GM23338 (cell line): Measurements from ENCODE around the gene DNASE1. TPM values are rescaled to one million over a fixed set of nuclear protein-coding genes. Genes with fewer than 3 reads are reported as not detected.

Source experiments
- ATAC-seq: fragments of 200-7000 bp; cut with Tn5 transposase; 3 replicates; pipeline ENCODE4 v1.9.1; 2020
- DNase-seq: peaks from one replicate; pipeline ENCODE4 v3.0.0-alpha.2; 2015; ENCODE audit warnings: low spot score
- H2AFZ ChIP-seq: fragments of 200-600 bp; sonication (generic); 2 replicates; pipeline ENCODE4 v1.8.0; 2016; ENCODE audit warnings: antibody characterized with exemption, mild to moderate bottlenecking, moderate library complexity
- H3F3A ChIP-seq: fragments of 200-600 bp; sonication (generic); replicated peaks from 2 replicates; pipeline ENCODE4 v1.8.0; 2017; ENCODE audit warnings: antibody characterized with exemption, mixed run types, low read depth
- H3K27ac ChIP-seq: fragments of 200-600 bp; sonication (generic); 2 replicates; pipeline ENCODE4 v1.6.1; 2016; ENCODE audit warnings: low read depth
- H3K27me3 ChIP-seq: fragments of 200-600 bp; sonication (generic); 2 replicates; pipeline ENCODE4 v1.8.0; 2016; ENCODE audit warnings: mild to moderate bottlenecking, mixed run types, moderate library complexity; ENCODE audit not compliant: insufficient read depth
- H3K36me3 ChIP-seq: fragments of 200-600 bp; sonication (generic); 2 replicates; pipeline ENCODE4 v1.8.0; 2016; ENCODE audit warnings: mild to moderate bottlenecking; ENCODE audit not compliant: insufficient read depth
- H3K4me1 ChIP-seq: fragments of 200-600 bp; sonication (generic); 2 replicates; pipeline ENCODE4 v1.8.0; 2016; ENCODE audit warnings: mild to moderate bottlenecking, moderate library complexity; ENCODE audit not compliant: insufficient read depth
- H3K4me2 ChIP-seq: fragments of 200-600 bp; sonication (generic); 2 replicates; pipeline ENCODE4 v1.7.1; 2017; ENCODE audit warnings: mixed run types
- H3K4me3 ChIP-seq: fragments of 200-600 bp; sonication (generic); 2 replicates; pipeline ENCODE4 v1.6.1; 2016; ENCODE audit warnings: mixed run types
- H3K79me2 ChIP-seq: fragments of 200-600 bp; sonication (generic); replicated peaks from 2 replicates; pipeline ENCODE4 v1.8.0; 2017; ENCODE audit warnings: mild to moderate bottlenecking; ENCODE audit not compliant: insufficient read depth
- H3K9me2 ChIP-seq: fragments of 200-600 bp; sonication (generic); 2 replicates; pipeline ENCODE4 v1.8.0; 2017; ENCODE audit not compliant: insufficient read depth
- H4K20me1 ChIP-seq: fragments of 200-600 bp; sonication (generic); replicated peaks from 2 replicates; pipeline ENCODE4 v1.8.0; 2017; ENCODE audit warnings: mild to moderate bottlenecking; ENCODE audit not compliant: insufficient read depth
- H3K27ac Mint-ChIP-seq: 2 replicates; pipeline ENCODE4 v1.8.0; 2020; ENCODE audit warnings: inconsistent platforms, mild to moderate bottlenecking, moderate library complexity, mixed read lengths
- H3K27me3 Mint-ChIP-seq: 3 replicates; pipeline ENCODE4 v1.8.0; 2022; ENCODE audit warnings: low read depth, mild to moderate bottlenecking, moderate library complexity, mixed read lengths, inconsistent platforms; ENCODE audit not compliant: insufficient read depth, poor library complexity
- H3K36me3 Mint-ChIP-seq: 3 replicates; pipeline ENCODE4 v1.8.0; 2021; ENCODE audit warnings: low read depth, mild to moderate bottlenecking, inconsistent platforms, moderate library complexity, mixed read lengths
- H3K4me1 Mint-ChIP-seq: 3 replicates; pipeline ENCODE4 v1.8.0; 2020; ENCODE audit warnings: mild to moderate bottlenecking, inconsistent platforms, mixed read lengths
- H3K4me3 Mint-ChIP-seq: 3 replicates; pipeline ENCODE4 v1.8.0; 2021; ENCODE audit warnings: moderate library complexity, mild to moderate bottlenecking, inconsistent platforms, mixed read lengths
- H3K9me3 Mint-ChIP-seq: 3 replicates; pipeline ENCODE4 v1.8.0; 2020; ENCODE audit warnings: moderate library complexity, mild to moderate bottlenecking, inconsistent platforms, mixed read lengths
- EZH2phosphoT487 ChIP-seq: fragments of 200-600 bp; sonication (generic); IDR thresholded peaks from one replicate; pipeline ENCODE4 v1.8.1; 2018; ENCODE audit warnings: antibody characterized with exemption; ENCODE audit not compliant: unreplicated experiment
- JUNB ChIP-seq: IDR thresholded peaks from one replicate; pipeline ENCODE4 v1.6.1; 2016; ENCODE audit warnings: antibody characterized with exemption; ENCODE audit not compliant: unreplicated experiment
- NANOG ChIP-seq: IDR thresholded peaks from 2 replicates; pipeline ENCODE4 v1.6.1; 2016; ENCODE audit warnings: antibody characterized with exemption, borderline replicate concordance
- STAT1 ChIP-seq: IDR thresholded peaks from one replicate; pipeline ENCODE4 v1.6.1; 2016; ENCODE audit warnings: antibody characterized with exemption; ENCODE audit not compliant: unreplicated experiment
- polyA plus RNA-seq: library from polyadenylated mRNA; unstranded; fragments of >200 nt; fragmentation: Nextera tagmentation; extraction: Ambion mirVana; gene quantifications from 2 replicates; pipeline ENCODE4 v1.2.1, GENCODE V29; 2016
- total RNA-seq: library from RNA; depleted of rRNA; stranded (reverse); fragments of >200 nt; shearing (Covaris generic); gene quantifications from 2 replicates; pipeline ENCODE4 v1.2.3, GENCODE V29; 2014
- TF ChIP-seq, protein P1 (sequence below): IDR thresholded peaks from 2 replicates; pipeline ENCODE4 v1.6.1; 2016; ENCODE audit warnings: antibody characterized with exemption
- TF ChIP-seq, protein P2 (sequence below): fragments of 250-450 bp; sonication (Bioruptor Pico); IDR thresholded peaks from 2 replicates; pipeline ENCODE4 v1.5.0; 2020; ENCODE audit warnings: mild to moderate bottlenecking, moderate library complexity

The DNASE1 gene
- total and polyA plus RNA-seq, 2 experiments from 2014 or later, result 7.9 to 23.0 TPM

DNA sequence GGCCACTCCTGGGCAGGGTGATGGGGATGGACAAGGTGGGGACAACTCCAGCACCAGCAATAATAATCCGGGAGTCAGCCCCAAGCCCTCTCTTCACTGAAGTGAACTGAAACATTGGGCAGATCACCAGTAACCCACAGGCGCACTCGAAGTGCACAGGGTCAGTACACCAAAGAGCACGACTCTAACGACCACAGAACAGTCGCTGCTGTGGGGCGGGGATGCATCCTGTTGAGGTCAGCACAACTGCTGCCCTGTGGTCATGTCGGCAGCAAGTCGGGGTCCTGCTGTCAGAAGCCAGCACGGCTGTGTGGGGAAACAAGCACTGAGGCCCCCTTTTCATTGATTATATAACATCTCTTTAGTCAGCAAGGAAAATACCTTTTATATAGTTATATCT lies 14.6 kb downstream of the DNASE1 start:
- Histone ChIP-seq H3K9me2 (no peaks in the 10 kb centered on the region), H3K36me3 (peaks cover 10% of the 10 kb centered on the region), H3K79me2 (no peaks in the 10 kb centered on the region), H3K4me3 (no peak overlapping the region), H4K20me1 (no peaks in the 10 kb centered on the region; the same call in none of the 2 replicates), H3K27me3 (no peaks in the 10 kb centered on the region), H3K4me2 (no peak overlapping the region), H2AFZ (no peak overlapping the region), H3K27ac (no peak overlapping the region), H3K4me1 (no peaks in the 10 kb centered on the region), H3F3A (0 out of 2 replicates have a peak, but pooled peaks cover 2% of the 10 kb centered on the region)
- ATAC-seq (no peak), DNase-seq (no peak)
- Mint-ChIP-seq H3K27me3 (peaks cover 12% of the 10 kb centered on the region), H3K9me3 (no peaks in the 10 kb centered on the region), H3K36me3 (peaks cover 79% of the 10 kb centered on the region), H3K4me3 (no peak overlapping the region), H3K27ac (no peak overlapping the region), H3K4me1 (no peaks in the 10 kb centered on the region)
- TF ChIP-seq EZH2phosphoT487 (no peak), STAT1 (no peak), JUNB (no peak), NANOG (no peak)
- TF ChIP-seq, protein P1, sequence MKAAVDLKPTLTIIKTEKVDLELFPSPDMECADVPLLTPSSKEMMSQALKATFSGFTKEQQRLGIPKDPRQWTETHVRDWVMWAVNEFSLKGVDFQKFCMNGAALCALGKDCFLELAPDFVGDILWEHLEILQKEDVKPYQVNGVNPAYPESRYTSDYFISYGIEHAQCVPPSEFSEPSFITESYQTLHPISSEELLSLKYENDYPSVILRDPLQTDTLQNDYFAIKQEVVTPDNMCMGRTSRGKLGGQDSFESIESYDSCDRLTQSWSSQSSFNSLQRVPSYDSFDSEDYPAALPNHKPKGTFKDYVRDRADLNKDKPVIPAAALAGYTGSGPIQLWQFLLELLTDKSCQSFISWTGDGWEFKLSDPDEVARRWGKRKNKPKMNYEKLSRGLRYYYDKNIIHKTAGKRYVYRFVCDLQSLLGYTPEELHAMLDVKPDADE, result no peak
- TF ChIP-seq, protein P2, sequence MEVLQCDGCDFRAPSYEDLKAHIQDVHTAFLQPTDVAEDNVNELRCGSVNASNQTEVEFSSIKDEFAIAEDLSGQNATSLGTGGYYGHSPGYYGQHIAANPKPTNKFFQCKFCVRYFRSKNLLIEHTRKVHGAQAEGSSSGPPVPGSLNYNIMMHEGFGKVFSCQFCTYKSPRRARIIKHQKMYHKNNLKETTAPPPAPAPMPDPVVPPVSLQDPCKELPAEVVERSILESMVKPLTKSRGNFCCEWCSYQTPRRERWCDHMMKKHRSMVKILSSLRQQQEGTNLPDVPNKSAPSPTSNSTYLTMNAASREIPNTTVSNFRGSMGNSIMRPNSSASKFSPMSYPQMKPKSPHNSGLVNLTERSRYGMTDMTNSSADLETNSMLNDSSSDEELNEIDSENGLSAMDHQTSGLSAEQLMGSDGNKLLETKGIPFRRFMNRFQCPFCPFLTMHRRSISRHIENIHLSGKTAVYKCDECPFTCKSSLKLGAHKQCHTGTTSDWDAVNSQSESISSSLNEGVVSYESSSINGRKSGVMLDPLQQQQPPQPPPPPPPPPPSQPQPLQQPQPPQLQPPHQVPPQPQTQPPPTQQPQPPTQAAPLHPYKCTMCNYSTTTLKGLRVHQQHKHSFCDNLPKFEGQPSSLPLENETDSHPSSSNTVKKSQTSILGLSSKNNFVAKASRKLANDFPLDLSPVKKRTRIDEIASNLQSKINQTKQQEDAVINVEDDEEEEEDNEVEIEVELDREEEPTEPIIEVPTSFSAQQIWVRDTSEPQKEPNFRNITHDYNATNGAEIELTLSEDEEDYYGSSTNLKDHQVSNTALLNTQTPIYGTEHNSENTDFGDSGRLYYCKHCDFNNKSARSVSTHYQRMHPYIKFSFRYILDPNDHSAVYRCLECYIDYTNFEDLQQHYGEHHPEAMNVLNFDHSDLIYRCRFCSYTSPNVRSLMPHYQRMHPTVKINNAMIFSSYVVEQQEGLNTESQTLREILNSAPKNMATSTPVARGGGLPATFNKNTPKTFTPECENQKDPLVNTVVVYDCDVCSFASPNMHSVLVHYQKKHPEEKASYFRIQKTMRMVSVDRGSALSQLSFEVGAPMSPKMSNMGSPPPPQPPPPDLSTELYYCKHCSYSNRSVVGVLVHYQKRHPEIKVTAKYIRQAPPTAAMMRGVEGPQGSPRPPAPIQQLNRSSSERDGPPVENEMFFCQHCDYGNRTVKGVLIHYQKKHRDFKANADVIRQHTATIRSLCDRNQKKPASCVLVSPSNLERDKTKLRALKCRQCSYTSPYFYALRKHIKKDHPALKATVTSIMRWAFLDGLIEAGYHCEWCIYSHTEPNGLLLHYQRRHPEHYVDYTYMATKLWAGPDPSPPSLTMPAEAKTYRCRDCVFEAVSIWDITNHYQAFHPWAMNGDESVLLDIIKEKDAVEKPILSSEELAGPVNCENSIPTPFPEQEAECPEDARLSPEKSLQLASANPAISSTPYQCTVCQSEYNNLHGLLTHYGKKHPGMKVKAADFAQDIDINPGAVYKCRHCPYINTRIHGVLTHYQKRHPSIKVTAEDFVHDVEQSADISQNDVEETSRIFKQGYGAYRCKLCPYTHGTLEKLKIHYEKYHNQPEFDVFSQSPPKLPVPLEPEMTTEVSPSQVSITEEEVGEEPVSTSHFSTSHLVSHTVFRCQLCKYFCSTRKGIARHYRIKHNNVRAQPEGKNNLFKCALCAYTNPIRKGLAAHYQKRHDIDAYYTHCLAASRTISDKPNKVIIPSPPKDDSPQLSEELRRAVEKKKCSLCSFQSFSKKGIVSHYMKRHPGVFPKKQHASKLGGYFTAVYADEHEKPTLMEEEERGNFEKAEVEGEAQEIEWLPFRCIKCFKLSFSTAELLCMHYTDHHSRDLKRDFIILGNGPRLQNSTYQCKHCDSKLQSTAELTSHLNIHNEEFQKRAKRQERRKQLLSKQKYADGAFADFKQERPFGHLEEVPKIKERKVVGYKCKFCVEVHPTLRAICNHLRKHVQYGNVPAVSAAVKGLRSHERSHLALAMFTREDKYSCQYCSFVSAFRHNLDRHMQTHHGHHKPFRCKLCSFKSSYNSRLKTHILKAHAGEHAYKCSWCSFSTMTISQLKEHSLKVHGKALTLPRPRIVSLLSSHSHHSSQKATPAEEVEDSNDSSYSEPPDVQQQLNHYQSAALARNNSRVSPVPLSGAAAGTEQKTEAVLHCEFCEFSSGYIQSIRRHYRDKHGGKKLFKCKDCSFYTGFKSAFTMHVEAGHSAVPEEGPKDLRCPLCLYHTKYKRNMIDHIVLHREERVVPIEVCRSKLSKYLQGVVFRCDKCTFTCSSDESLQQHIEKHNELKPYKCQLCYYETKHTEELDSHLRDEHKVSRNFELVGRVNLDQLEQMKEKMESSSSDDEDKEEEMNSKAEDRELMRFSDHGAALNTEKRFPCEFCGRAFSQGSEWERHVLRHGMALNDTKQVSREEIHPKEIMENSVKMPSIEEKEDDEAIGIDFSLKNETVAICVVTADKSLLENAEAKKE (CRISPR knock-in tag), result no peak
